K562 (cell line): ENCODE results near the gene CASP7. TPM values are rescaled to one million over a fixed set of nuclear protein-coding genes. Genes with fewer than 3 reads are reported as not detected.

Experiments used
- ATAC-seq: fragments of 200-7000 bp; cut with Tn5 transposase; 3 replicates; pipeline ENCODE4 v1.9.1; 2020; ENCODE audit warnings: moderate library complexity
- BruUV-seq: library from RNA; stranded (reverse); fragments of 400-500 nt; replicated peaks from 2 replicates; lab custom pipeline; 2021; lab: Mats Ljungman, UMichigan
- CTCF ChIA-PET: fragments of 300-600 bp; formaldehyde crosslinking; extraction: SDS; loops from one replicate; lab custom pipeline; 2021; ENCODE audit warnings: low intra/inter-chr PET ratio; lab: Yijun Ruan, JAX
- POLR2A ChIA-PET: fragments of 300-600, 350-650 bp; sonication (Branson Sonifier 250); formaldehyde crosslinking; extraction: SDS; loops from one replicate; lab custom pipeline; 2021; ENCODE audit warnings: antibody characterized with exemption, inconsistent platforms; lab: Yijun Ruan, JAX
- DNase-seq, 4 experiments: peaks; one replicate each; pipeline versions ENCODE4 v3.0.0 to v3.0.0-alpha.2; 2011 to 2018; ENCODE audit warnings: low spot score in 3 of 4, mixed read lengths in 3 of 4; ENCODE audit errors: extremely low read depth in 1 of 4
- FAIRE-seq: peaks from 2 replicates; lab custom pipeline; 2011; peaks lifted over from hg19 to GRCh38; lab: Jason Lieb, UNC
- H2AFZ ChIP-seq: 2 replicates; pipeline ENCODE4 v1.6.0; 2011; ENCODE audit warnings: low read depth, low read length, control low read depth, inconsistent platforms
- H3K27ac ChIP-seq: fragments of 200-600 bp; 3 replicates; pipeline ENCODE4 v1.8.0; 2011; ENCODE audit warnings: low read depth, mild to moderate bottlenecking, control low read depth, inconsistent platforms, low read length, moderate library complexity, mixed read lengths; ENCODE audit errors: extremely low read depth
- H3K27me3 ChIP-seq, 2 experiments: fragments of 300-600 bp in 1 of 2; 2 replicates in 1 of 2; 3 replicates in 1 of 2; pipeline versions ENCODE4 v1.6.0 to v1.8.0; 2011; ENCODE audit warnings: inconsistent platforms in 2 of 2, low read length in 2 of 2, mild to moderate bottlenecking in 1 of 2, mixed read lengths in 1 of 2, moderate library complexity in 1 of 2; ENCODE audit not compliant: control insufficient read depth in 2 of 2, insufficient read depth in 2 of 2
- H3K36me3 ChIP-seq: fragments of 300-600 bp; 3 replicates; pipeline ENCODE4 v1.8.0; 2011; ENCODE audit warnings: mild to moderate bottlenecking, low read length, inconsistent platforms; ENCODE audit not compliant: control insufficient read depth, insufficient read depth
- H3K4me1 ChIP-seq, 2 experiments: fragments of 200-600 bp in 1 of 2; replicated peaks in 1 of 2; 2 replicates in 1 of 2; 3 replicates in 1 of 2; pipeline versions ENCODE4 v1.5.1 to v1.8.0; 2011; ENCODE audit warnings: inconsistent platforms in 2 of 2, low read length in 2 of 2, mild to moderate bottlenecking in 1 of 2, mixed read lengths in 1 of 2, moderate library complexity in 1 of 2; ENCODE audit not compliant: control insufficient read depth in 2 of 2, insufficient read depth in 2 of 2
- H3K4me2 ChIP-seq: 2 replicates; pipeline ENCODE4 v1.6.1; 2011; ENCODE audit warnings: low read length, control low read depth, inconsistent platforms, mixed read lengths; ENCODE audit not compliant: insufficient read depth
- H3K4me3 ChIP-seq: fragments of 200-600 bp; sonication (generic), shearing (Covaris generic); 2 replicates; pipeline ENCODE4 v1.5.1; 2016; ENCODE audit warnings: control low read depth, inconsistent platforms
- H3K79me2 ChIP-seq: fragments of 200-600 bp; 3 replicates; pipeline ENCODE4 v1.8.0; 2011; ENCODE audit warnings: low read length, inconsistent platforms; ENCODE audit not compliant: control insufficient read depth, insufficient read depth
- H3K9ac ChIP-seq, 2 experiments: 2 replicates each; pipeline versions ENCODE4 v1.6.0 to v1.6.1; 2011; ENCODE audit warnings: low read depth in 2 of 2, low read length in 2 of 2, control low read depth in 1 of 2, inconsistent platforms in 1 of 2, mild to moderate bottlenecking in 1 of 2, mixed read lengths in 1 of 2; ENCODE audit not compliant: insufficient read depth in 1 of 2
- H3K9me1 ChIP-seq: one replicate; pipeline ENCODE4 v1.6.0; 2011; ENCODE audit warnings: inconsistent platforms, mild to moderate bottlenecking, low read length, moderate library complexity; ENCODE audit not compliant: control insufficient read depth, insufficient read depth
- H3K9me3 ChIP-seq: replicated peaks from 2 replicates; pipeline ENCODE4 v1.5.1; 2011; ENCODE audit warnings: low read depth, low read length, inconsistent platforms; ENCODE audit not compliant: control insufficient read depth, insufficient read depth
- H4K20me1 ChIP-seq: replicated peaks from 2 replicates; pipeline ENCODE4 v1.6.1; 2011; ENCODE audit warnings: low read length, inconsistent platforms, mixed read lengths; ENCODE audit not compliant: control insufficient read depth, insufficient read depth
- DPF2 ChIP-seq: fragments of 450-650 bp; IDR thresholded peaks from 2 replicates; pipeline ENCODE4 v1.6.1; 2016
- IRF2 ChIP-seq: sonication (generic); formaldehyde crosslinking; IDR thresholded peaks from 2 replicates; pipeline ENCODE4 v1.8.1; 2022; ENCODE audit warnings: mild to moderate bottlenecking, missing genetic modification reagents
- ZBTB8A ChIP-seq: fragments of 450-650 bp; IDR thresholded peaks from 2 replicates; pipeline ENCODE4 v1.6.1; 2018; ENCODE audit warnings: mild to moderate bottlenecking, moderate library complexity; ENCODE audit not compliant: partially characterized antibody
- ZNF143 ChIP-seq: sonication (generic); formaldehyde crosslinking; IDR thresholded peaks from 2 replicates; pipeline ENCODE4 v1.9.0; 2022; ENCODE audit warnings: mild to moderate bottlenecking, missing genetic modification reagents
- ZNF707 ChIP-seq: fragments of 250-450 bp; sonication (Bioruptor Pico); conservative IDR thresholded peaks from 2 replicates; pipeline ENCODE4 v1.8.0; 2022; ENCODE audit warnings: inconsistent platforms, mild to moderate bottlenecking, moderate library complexity
- WGBS: fragments of 100-300 bp; shearing (Covaris generic); methylation state at CpG from one replicate; pipeline ENCODE4 v1.1.6; 2016; ENCODE audit warnings: low coverage, mixed read lengths; ENCODE audit not compliant: insufficient coverage; ENCODE audit errors: missing lambda C conversion rate; 5-methylcytosine and 5-hydroxymethylcytosine counted together
- in situ Hi-C: fragments of 300-500 bp; cut with MboI; formaldehyde crosslinking; loops from 4 replicates; pipeline ENCODE4 v1.15.0; 2018; ENCODE audit warnings: inconsistent platforms, mixed read lengths
- intact Hi-C: fragments of 100-400 bp; cut with micrococcal nuclease; formaldehyde crosslinking; loops from 2 replicates; pipeline ENCODE4 v1.14.2; 2022
- polyA plus RNA-seq, 8 experiments: library from polyadenylated mRNA; depleted of rRNA in 4 of 8; stranded (reverse) in 5 of 8; unstranded in 3 of 8; fragments of >200 nt; fragmentation: Nextera tagmentation in 2 of 8; fragmentation: Illumina TruSeq in 1 of 8; extraction: Ambion mirVana in 2 of 8; extraction: Trizol in 1 of 8; gene quantifications; 2 replicates each; pipeline versions ENCODE4 v1.2.1 to v1.2.3, GENCODE V29; 2011 to 2014; ENCODE audit warnings: inconsistent platforms in 1 of 8, missing spikeins in 1 of 8
- total RNA-seq, 7 experiments: library from RNA; depleted of rRNA in 6 of 7; stranded (reverse); fragments of >200 nt in 6 of 7; fragmentation: Illumina TruSeq in 2 of 7; extraction: Trizol in 2 of 7; gene quantifications; 2 replicates each; pipeline versions ENCODE4 v1.2.1 to v1.2.3, GENCODE V29; 2011 to 2021; ENCODE audit warnings: low replicate concordance in 1 of 7
- TF ChIP-seq, protein P1 (sequence below): fragments of 450-650 bp; formaldehyde crosslinking; IDR thresholded peaks from 2 replicates; pipeline ENCODE4 v1.4.0; 2022; ENCODE audit warnings: mild to moderate bottlenecking, moderate library complexity
- TF ChIP-seq, protein P2 (sequence below), 2 experiments: fragments of 450-650 bp; formaldehyde crosslinking in 1 of 2; IDR thresholded peaks; 2 replicates each; pipeline versions ENCODE4 v1.4.0 to v1.6.1; 2014 to 2020; ENCODE audit warnings: mild to moderate bottlenecking in 2 of 2, borderline replicate concordance in 1 of 2, low read depth in 1 of 2

CASP7 gene
- total and polyA plus RNA-seq, 9 of the 15 experiments (the other 6 are each of a cell fraction or from before 2014, with no cell fraction given): 2.2 to 23.3 (median 9.0) TPM

DNA sequence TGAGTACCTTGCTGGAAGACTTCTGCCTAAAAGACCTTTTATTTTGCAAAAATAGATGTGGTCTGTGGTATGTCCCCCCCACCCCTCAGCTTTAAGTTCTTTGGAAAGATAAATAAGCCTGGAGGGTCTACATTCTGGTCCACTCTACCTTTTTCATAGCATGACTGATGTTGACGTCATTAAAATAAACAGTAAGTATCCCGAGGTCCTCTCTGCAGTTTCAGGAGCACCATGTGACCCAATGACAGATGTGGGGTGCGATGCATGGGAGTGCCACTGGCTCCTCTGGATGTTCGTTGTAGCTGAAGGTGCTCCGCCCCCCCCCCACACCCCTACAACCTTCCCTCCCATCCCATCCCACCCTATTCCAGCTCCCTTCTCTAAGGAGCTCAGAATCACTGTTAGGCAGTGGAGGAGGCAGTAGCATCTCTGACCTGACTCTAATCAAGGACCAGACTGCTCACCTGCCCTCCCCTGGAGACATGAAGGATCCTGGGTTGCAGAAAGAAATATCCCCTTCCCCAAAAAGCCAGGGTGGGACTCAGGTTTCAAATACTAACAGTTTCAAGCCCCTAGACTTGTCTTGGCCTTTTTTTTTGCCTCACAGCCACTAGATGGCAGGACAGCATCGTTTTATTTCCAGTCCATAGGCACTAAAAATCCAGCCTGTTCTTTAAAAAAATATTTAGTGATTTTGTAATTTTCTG lies 25.1 kb downstream of the CASP7 start:
- H3K4me1 ChIP-seq: no peaks in the 10 kb centered on the region
- FAIRE-seq: peak; percentile 55
- no peak overlapping the region for H3K4me2 ChIP-seq
- ChIA-PET POLR2A (no interaction called here), CTCF (interaction anchor here (0.7 to 2.0 kb wide), 2 partner anchors 145 to 399 kb away, joined by 3 to 8 read pairs; no protein-coding TSS in a partner anchor)
- H3K27me3 ChIP-seq: peaks cover 0 to 12% of the 10 kb centered on the region in 2 experiments; a peak in 1 of 5 replicates
- in situ Hi-C loops (loop anchor here (10.0 kb wide), 1 partner anchor 400 kb away; no protein-coding TSS in a partner anchor), intact Hi-C loops (loop anchor here (1.0 to 10.0 kb wide), 3 partner anchors 93 to 600 kb away; no protein-coding TSS in a partner anchor)
- no peaks in the 10 kb centered on the region for H3K9me3 ChIP-seq
- DNase-seq: peak; percentile 13 to 45 (median 14)
- 3% methylated on average over 4 of the region's 6 CpGs for WGBS
- no peak overlapping the region for H3K9ac ChIP-seq
- no TSS peak for BruUV-seq
- no peak overlapping the region for H3K27ac ChIP-seq
- no peaks in the 10 kb centered on the region for H3K79me2 ChIP-seq
- H3K36me3 ChIP-seq: no peaks in the 10 kb centered on the region
- H3K4me3 ChIP-seq: no peak overlapping the region
- ATAC-seq: peak; percentile 84
- H4K20me1 ChIP-seq: no peaks in the 10 kb centered on the region
- H2AFZ ChIP-seq: no peak overlapping the region
- H3K9me1 ChIP-seq: no peaks in the 10 kb centered on the region
- TF ChIP-seq ZBTB8A (no peak), DPF2 (no peak), IRF2 (CRISPR knock-in tag) (no peak), ZNF707 (CRISPR knock-in tag) (no peak), ZNF143 (no peak)
- TF ChIP-seq, protein P1, sequence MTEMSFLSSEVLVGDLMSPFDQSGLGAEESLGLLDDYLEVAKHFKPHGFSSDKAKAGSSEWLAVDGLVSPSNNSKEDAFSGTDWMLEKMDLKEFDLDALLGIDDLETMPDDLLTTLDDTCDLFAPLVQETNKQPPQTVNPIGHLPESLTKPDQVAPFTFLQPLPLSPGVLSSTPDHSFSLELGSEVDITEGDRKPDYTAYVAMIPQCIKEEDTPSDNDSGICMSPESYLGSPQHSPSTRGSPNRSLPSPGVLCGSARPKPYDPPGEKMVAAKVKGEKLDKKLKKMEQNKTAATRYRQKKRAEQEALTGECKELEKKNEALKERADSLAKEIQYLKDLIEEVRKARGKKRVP (CRISPR knock-in tag): no peak
- TF ChIP-seq, protein P2, sequence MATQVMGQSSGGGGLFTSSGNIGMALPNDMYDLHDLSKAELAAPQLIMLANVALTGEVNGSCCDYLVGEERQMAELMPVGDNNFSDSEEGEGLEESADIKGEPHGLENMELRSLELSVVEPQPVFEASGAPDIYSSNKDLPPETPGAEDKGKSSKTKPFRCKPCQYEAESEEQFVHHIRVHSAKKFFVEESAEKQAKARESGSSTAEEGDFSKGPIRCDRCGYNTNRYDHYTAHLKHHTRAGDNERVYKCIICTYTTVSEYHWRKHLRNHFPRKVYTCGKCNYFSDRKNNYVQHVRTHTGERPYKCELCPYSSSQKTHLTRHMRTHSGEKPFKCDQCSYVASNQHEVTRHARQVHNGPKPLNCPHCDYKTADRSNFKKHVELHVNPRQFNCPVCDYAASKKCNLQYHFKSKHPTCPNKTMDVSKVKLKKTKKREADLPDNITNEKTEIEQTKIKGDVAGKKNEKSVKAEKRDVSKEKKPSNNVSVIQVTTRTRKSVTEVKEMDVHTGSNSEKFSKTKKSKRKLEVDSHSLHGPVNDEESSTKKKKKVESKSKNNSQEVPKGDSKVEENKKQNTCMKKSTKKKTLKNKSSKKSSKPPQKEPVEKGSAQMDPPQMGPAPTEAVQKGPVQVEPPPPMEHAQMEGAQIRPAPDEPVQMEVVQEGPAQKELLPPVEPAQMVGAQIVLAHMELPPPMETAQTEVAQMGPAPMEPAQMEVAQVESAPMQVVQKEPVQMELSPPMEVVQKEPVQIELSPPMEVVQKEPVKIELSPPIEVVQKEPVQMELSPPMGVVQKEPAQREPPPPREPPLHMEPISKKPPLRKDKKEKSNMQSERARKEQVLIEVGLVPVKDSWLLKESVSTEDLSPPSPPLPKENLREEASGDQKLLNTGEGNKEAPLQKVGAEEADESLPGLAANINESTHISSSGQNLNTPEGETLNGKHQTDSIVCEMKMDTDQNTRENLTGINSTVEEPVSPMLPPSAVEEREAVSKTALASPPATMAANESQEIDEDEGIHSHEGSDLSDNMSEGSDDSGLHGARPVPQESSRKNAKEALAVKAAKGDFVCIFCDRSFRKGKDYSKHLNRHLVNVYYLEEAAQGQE (IDR thresholded peaks at IDR 0.05; ENCODE audit: borderline replicate concordance): peak; percentile 23; the same call in 1 of the 2 replicates
- TF ChIP-seq, protein P2 (CRISPR knock-in tag; IDR thresholded peaks at IDR 0.05; ENCODE audit: low read depth): no peak
